Measurements from ENCODE around the gene DMRTC2. TPM values are rescaled to one million over a fixed set of nuclear protein-coding genes. Genes with fewer than 3 reads are reported as not detected.

DMRTC2 gene
- total and polyA plus RNA-seq, 4 experiments from 2014 or later: not detected

DNA sequence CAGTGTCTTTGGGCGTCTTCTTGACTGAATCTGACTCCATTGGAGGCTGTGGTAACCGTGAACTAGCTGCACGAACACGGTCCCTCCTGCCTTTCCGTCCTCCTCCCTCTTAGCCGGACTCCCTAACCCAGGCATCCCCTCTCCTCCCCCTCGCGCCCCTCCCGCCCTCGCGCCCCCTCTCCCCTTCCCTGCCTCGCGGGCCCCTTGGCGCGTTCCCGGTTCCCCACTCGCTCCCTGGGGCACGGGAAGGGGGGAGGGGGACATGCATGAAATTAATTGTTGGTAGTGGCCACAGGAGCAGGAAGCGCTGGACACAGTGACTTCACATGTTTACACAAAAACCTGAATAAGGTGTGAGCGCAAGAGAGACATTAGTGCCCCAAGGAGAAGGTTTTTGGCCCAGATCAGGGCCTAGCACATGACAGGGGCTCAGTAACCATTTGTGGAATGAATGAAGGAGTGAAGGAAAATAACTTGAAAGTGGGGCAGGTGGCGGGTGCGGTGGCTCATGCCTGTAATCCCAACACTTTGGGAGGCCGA is 279 bp downstream of the DMRTC2 start:
- ChIA-PET POLR2A (ENCODE audit: partially characterized antibody) (no interaction called here), CTCF (ENCODE audit: partially characterized antibody) (no interaction called here)
- no peaks in the 10 kb centered on the region for H3K4me1 Mint-ChIP-seq
- H3K36me3 ChIP-seq (ENCODE audit: insufficient read depth, low read length): no peaks in the 10 kb centered on the region
- H3K36me3 Mint-ChIP-seq: no peaks in the 10 kb centered on the region
- H3K9me3 Mint-ChIP-seq: peaks cover 0 to 2% (median 0%) of the 10 kb centered on the region in 8 donors
- H3K4me3 ChIP-seq (ENCODE audit: low read length in 2 of 2): no peak overlapping the region
- intact Hi-C loops (cut with micrococcal nuclease): no loop called here
- peaks cover 0 to 4% of the 10 kb centered on the region in 2 donors for H3K27me3 Mint-ChIP-seq
- DNase-seq: no peak
- no peak overlapping the region for H3K4me3 Mint-ChIP-seq
- no peaks in the 10 kb centered on the region for H3K4me1 ChIP-seq (ENCODE audit: insufficient read depth, low read length)
- H3K27ac ChIP-seq (ENCODE audit: low read depth, low read length): no peak overlapping the region
- H3K27me3 ChIP-seq (ENCODE audit: insufficient read depth, low read length): no peaks in the 10 kb centered on the region
- no peaks in the 10 kb centered on the region for H3K9me3 ChIP-seq (ENCODE audit: control insufficient read depth in 1 of 2, low read length in 2 of 2)
- no peak overlapping the region for H3K27ac Mint-ChIP-seq

DNA sequence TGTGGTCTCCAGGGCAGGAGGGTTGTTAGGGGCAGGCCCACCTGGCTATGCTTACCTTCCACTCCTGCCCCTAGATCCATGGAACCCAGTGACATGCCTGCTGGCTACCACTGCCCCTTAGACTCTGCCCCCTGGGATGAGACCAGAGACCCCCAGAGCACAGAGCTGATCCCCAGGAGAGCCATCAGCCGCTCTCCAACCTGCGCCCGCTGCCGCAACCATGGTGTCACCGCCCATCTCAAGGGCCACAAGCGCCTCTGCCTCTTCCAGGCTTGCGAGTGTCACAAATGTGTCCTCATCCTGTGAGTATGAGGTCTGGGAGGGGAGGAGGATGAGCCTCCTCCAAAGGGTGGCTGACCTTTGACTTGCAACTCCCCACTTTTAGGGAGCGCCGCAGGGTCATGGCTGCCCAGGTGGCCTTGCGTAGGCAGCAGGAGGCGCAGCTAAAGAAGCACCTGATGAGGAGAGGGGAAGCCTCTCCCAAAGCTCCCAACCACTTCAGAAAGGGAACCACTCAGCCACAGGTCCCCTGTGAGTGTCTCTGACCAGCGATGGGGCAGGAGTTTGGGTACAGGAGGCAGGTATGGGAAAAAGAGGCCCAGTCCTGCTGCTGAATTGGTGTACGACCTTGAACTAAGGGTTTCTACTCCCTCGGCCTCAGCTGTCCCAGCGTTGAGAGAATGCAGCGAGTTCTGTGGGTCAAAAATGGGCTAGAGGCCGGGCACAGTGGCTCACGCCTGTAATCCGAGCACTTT is 2.7 kb downstream of the DMRTC2 start:
- CTCF ChIA-PET (ENCODE audit: partially characterized antibody): no interaction called here
- H3K36me3 Mint-ChIP-seq: no peaks in the 10 kb centered on the region
- H3K27me3 Mint-ChIP-seq: peaks cover 0 to 3% of the 10 kb centered on the region in 2 donors
- H3K4me3 Mint-ChIP-seq: no peak overlapping the region
- no peaks in the 10 kb centered on the region for H3K27me3 ChIP-seq (ENCODE audit: insufficient read depth, low read length)
- intact Hi-C loops (cut with micrococcal nuclease): no loop called here
- H3K27ac ChIP-seq (ENCODE audit: low read depth, low read length): no peak overlapping the region
- no peak overlapping the region for H3K4me3 ChIP-seq (ENCODE audit: low read length in 2 of 2)
- H3K4me1 Mint-ChIP-seq: no peaks in the 10 kb centered on the region
- H3K9me3 Mint-ChIP-seq: peaks cover 0 to 2% (median 0%) of the 10 kb centered on the region in 8 donors
- H3K9me3 ChIP-seq (ENCODE audit: control insufficient read depth in 1 of 2, low read length in 2 of 2): no peaks in the 10 kb centered on the region
- DNase-seq: no peak
- POLR2A ChIA-PET (ENCODE audit: partially characterized antibody): no interaction called here
- H3K4me1 ChIP-seq (ENCODE audit: insufficient read depth, low read length): no peaks in the 10 kb centered on the region
- H3K27ac Mint-ChIP-seq: no peak overlapping the region
- no peaks in the 10 kb centered on the region for H3K36me3 ChIP-seq (ENCODE audit: insufficient read depth, low read length)

DNA sequence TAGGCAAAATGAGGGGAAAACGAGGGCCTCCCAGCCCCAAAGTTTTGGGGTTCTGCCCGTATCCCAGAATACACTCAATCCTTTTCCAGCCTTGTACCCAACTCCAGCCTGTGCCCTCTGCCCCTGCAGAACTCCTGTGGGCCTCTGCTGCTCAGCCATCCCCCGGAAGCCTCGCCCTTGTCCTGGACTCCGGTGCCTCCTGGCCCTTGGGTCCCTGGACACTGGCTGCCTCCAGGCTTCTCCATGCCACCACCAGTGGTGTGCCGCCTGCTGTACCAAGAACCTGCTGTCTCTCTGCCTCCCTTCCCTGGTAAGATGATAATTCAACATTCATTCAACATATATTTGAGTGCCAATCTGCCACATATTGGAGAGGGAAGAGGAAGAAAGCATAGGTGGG is 3.8 kb downstream of the DMRTC2 start:
- CTCF ChIA-PET (ENCODE audit: partially characterized antibody): no interaction called here

DNA sequence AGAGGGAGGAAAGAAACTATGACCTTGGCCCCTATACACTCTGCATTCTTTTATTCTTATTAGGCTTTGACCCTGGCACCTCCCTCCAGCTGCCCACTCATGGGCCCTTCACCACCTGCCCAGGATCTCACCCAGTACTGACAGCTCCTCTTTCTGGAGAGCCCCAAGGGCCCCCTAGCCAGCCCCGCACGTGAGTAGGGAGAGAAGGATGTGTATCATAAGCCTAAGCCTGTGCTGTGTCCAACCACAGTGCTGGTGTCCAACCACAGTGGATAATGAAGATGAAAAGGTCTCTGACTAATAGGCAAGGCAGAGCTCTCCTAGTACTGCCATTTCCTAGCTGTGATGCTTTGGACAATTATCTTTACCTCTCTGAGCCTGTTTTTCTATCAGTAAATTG is 4.2 kb downstream of the DMRTC2 start:
- POLR2A ChIA-PET (ENCODE audit: partially characterized antibody): interaction anchor here (1.0 to 1.6 kb wide), 2 partner anchors 18 to 24 kb away, joined by 3 read pairs; no protein-coding TSS in a partner anchor
- Mint-ChIP-seq H3K27me3 (peaks cover 0 to 4% of the 10 kb centered on the region in 2 donors), H3K36me3 (no peaks in the 10 kb centered on the region), H3K27ac (no peak overlapping the region), H3K4me1 (no peaks in the 10 kb centered on the region), H3K4me3 (no peak overlapping the region), H3K9me3 (no peaks in the 10 kb centered on the region)
- Histone ChIP-seq H3K4me1 (ENCODE audit: insufficient read depth, low read length) (no peaks in the 10 kb centered on the region), H3K9me3 (ENCODE audit: control insufficient read depth in 1 of 2, low read length in 2 of 2) (no peaks in the 10 kb centered on the region), H3K36me3 (ENCODE audit: insufficient read depth, low read length) (no peaks in the 10 kb centered on the region), H3K4me3 (ENCODE audit: low read length in 2 of 2) (no peak overlapping the region), H3K27ac (ENCODE audit: low read depth, low read length) (no peak overlapping the region), H3K27me3 (ENCODE audit: insufficient read depth, low read length) (no peaks in the 10 kb centered on the region)
- intact Hi-C loops (cut with micrococcal nuclease): no loop called here
- DNase-seq: no peak
- CTCF ChIA-PET (ENCODE audit: partially characterized antibody): interaction anchor here (1.2 kb wide), 1 partner anchor 18 kb away, joined by 3 read pairs; no protein-coding TSS in a partner anchor

More for the DNA sequence above, 3.8 kb downstream of the DMRTC2 start:
- Histone ChIP-seq H3K4me3 (ENCODE audit: low read length in 2 of 2) (no peak overlapping the region), H3K27ac (ENCODE audit: low read depth, low read length) (no peak overlapping the region), H3K36me3 (ENCODE audit: insufficient read depth, low read length) (no peaks in the 10 kb centered on the region), H3K4me1 (ENCODE audit: insufficient read depth, low read length) (no peaks in the 10 kb centered on the region), H3K9me3 (ENCODE audit: control insufficient read depth in 1 of 2, low read length in 2 of 2) (no peaks in the 10 kb centered on the region), H3K27me3 (ENCODE audit: insufficient read depth, low read length) (no peaks in the 10 kb centered on the region)
- Mint-ChIP-seq H3K27me3 (peaks cover 0 to 4% of the 10 kb centered on the region in 2 donors), H3K4me1 (no peaks in the 10 kb centered on the region), H3K36me3 (no peaks in the 10 kb centered on the region), H3K9me3 (peaks cover 0 to 2% (median 0%) of the 10 kb centered on the region in 8 donors), H3K4me3 (no peak overlapping the region), H3K27ac (peak overlapping the region in 1 of 7 donors; percentile 40)
- intact Hi-C loops (cut with micrococcal nuclease): no loop called here
- POLR2A ChIA-PET (ENCODE audit: partially characterized antibody): interaction anchor here (1.6 kb wide), 1 partner anchor 24 kb away, joined by 3 read pairs; no protein-coding TSS in a partner anchor
- no peak for DNase-seq

DNA sequence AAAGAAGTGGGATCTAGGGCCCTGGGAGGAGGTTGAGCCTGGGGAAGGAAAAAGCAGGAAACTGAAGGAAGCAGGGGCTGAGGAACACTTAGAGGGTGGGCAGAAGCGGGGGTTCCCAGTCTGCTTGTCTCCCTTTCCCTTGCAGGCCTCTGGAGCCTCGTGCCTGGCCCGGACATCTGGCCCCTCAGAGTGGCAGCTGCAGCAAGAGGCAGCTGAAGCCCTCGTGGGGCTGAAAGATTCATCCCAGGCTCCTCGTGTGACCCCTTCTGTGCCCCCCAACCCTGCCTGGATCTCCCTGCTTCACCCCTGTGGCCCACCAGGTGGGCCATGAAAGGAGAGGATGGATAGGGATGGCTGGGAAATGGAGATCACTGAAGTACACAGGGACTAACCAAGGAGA is 5.5 kb downstream of the DMRTC2 start:
- POLR2A ChIA-PET (ENCODE audit: partially characterized antibody): interaction anchor here (1.6 kb wide), 1 partner anchor 22 kb away, joined by 3 read pairs; no protein-coding TSS in a partner anchor
- H3K36me3 ChIP-seq (ENCODE audit: insufficient read depth, low read length): no peaks in the 10 kb centered on the region
- no peak for DNase-seq
- H3K36me3 Mint-ChIP-seq: no peaks in the 10 kb centered on the region
- no peak overlapping the region for H3K27ac Mint-ChIP-seq
- CTCF ChIA-PET (ENCODE audit: partially characterized antibody): interaction anchor here (1.0 to 2.2 kb wide), 2 partner anchors 9 to 12 kb away, joined by 3 to 6 read pairs; no protein-coding TSS in a partner anchor
- no peaks in the 10 kb centered on the region for H3K27me3 ChIP-seq (ENCODE audit: insufficient read depth, low read length)
- no peaks in the 10 kb centered on the region for H3K9me3 ChIP-seq (ENCODE audit: control insufficient read depth in 1 of 2, low read length in 2 of 2)
- H3K4me1 ChIP-seq (ENCODE audit: insufficient read depth, low read length): no peaks in the 10 kb centered on the region
- peaks cover 0 to 7% of the 10 kb centered on the region in 2 donors for H3K27me3 Mint-ChIP-seq
- no peak overlapping the region for H3K4me3 Mint-ChIP-seq
- no peaks in the 10 kb centered on the region for H3K4me1 Mint-ChIP-seq
- H3K4me3 ChIP-seq (ENCODE audit: low read length in 2 of 2): no peak overlapping the region
- no peak overlapping the region for H3K27ac ChIP-seq (ENCODE audit: low read depth, low read length)
- no peaks in the 10 kb centered on the region for H3K9me3 Mint-ChIP-seq
- intact Hi-C loops (cut with micrococcal nuclease): no loop called here

DNA sequence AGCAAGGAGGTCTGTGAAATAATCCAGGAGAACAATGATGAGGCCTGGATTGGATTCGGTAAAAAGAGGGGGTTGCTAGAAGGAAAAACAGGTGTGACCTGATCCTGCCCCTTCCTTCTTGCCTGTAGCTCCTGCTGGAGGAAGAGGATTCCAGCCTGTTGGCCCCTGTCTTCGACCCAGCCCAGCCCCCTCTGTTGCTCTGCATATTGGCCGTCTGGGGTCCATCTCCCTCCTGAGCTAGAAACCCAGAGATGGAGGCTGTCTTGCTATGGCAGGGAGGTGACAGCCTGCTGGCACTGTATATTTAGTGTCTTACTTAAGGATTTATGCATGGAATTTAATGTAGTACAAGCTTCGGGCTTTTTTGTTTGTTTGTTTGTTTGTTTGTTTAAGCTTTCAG is 6.6 kb downstream of the DMRTC2 start:
- no peak overlapping the region for H3K27ac ChIP-seq (ENCODE audit: low read depth, low read length)
- no peak for DNase-seq
- POLR2A ChIA-PET (ENCODE audit: partially characterized antibody): interaction anchor here (1.5 kb wide), 1 partner anchor 9 kb away, joined by 9 read pairs; the partner anchor contains the start of gene RPS19
- H3K9me3 Mint-ChIP-seq: no peaks in the 10 kb centered on the region
- H3K36me3 ChIP-seq (ENCODE audit: insufficient read depth, low read length): no peaks in the 10 kb centered on the region
- peaks cover 0 to 5% of the 10 kb centered on the region in 2 donors for H3K27me3 Mint-ChIP-seq
- H3K9me3 ChIP-seq (ENCODE audit: control insufficient read depth in 1 of 2, low read length in 2 of 2): no peaks in the 10 kb centered on the region
- no peak overlapping the region for H3K27ac Mint-ChIP-seq
- no peaks in the 10 kb centered on the region for H3K27me3 ChIP-seq (ENCODE audit: insufficient read depth, low read length)
- no peaks in the 10 kb centered on the region for H3K4me1 ChIP-seq (ENCODE audit: insufficient read depth, low read length)
- CTCF ChIA-PET (ENCODE audit: partially characterized antibody): interaction anchor here (0.7 to 2.2 kb wide), 4 partner anchors 8 to 93 kb away, joined by 3 to 6 read pairs (median 3); partner anchors contain the start of gene RPS19
- H3K4me3 ChIP-seq (ENCODE audit: low read length in 2 of 2): no peak overlapping the region
- intact Hi-C loops (cut with micrococcal nuclease): no loop called here
- H3K36me3 Mint-ChIP-seq: no peaks in the 10 kb centered on the region
- no peak overlapping the region for H3K4me3 Mint-ChIP-seq
- H3K4me1 Mint-ChIP-seq: no peaks in the 10 kb centered on the region

DNA sequence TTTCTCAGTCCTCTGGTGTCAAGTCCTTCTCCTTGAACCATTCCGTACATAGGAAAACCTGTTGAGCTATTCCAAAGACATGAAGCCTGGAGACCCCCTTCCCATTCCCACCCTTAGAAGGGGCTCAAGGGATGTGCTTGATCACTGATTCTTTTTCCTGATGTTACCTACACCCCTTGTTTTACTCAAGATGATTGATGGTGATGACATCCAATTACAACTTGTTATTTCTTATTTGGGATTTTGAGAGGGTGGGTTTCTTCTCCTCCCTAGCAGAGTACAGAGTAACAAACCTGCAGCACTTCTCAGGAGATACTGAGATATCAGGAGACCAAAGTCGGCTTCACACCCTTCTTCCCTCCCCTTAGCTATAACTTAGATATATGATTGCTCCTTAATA is 8.5 kb downstream of the DMRTC2 start:
- DNase-seq: no peak
- no peak overlapping the region for H3K27ac ChIP-seq (ENCODE audit: low read depth, low read length)
- ChIA-PET POLR2A (ENCODE audit: partially characterized antibody) (no interaction called here), CTCF (ENCODE audit: partially characterized antibody) (interaction anchor here (1.6 kb wide), 1 partner anchor 17 kb away, joined by 4 read pairs; no protein-coding TSS in a partner anchor)
- no peak overlapping the region for H3K4me3 ChIP-seq (ENCODE audit: low read length in 2 of 2)
- H3K4me3 Mint-ChIP-seq: no peak overlapping the region
- H3K9me3 ChIP-seq (ENCODE audit: control insufficient read depth in 1 of 2, low read length in 2 of 2): no peaks in the 10 kb centered on the region
- H3K9me3 Mint-ChIP-seq: no peaks in the 10 kb centered on the region
- H3K27me3 Mint-ChIP-seq: peaks cover 0 to 5% of the 10 kb centered on the region in 2 donors
- no peaks in the 10 kb centered on the region for H3K4me1 ChIP-seq (ENCODE audit: insufficient read depth, low read length)
- H3K36me3 Mint-ChIP-seq: no peaks in the 10 kb centered on the region
- no peaks in the 10 kb centered on the region for H3K4me1 Mint-ChIP-seq
- no peaks in the 10 kb centered on the region for H3K36me3 ChIP-seq (ENCODE audit: insufficient read depth, low read length)
- H3K27ac Mint-ChIP-seq: no peak overlapping the region
- intact Hi-C loops (cut with micrococcal nuclease): no loop called here
- no peaks in the 10 kb centered on the region for H3K27me3 ChIP-seq (ENCODE audit: insufficient read depth, low read length)
